IMR-90 (cell line): ENCODE data around the gene GPBAR1. TPM values are rescaled to one million over a fixed set of nuclear protein-coding genes. Genes with fewer than 3 reads are reported as not detected.

ENCODE experiments used
- ATAC-seq: fragments of 200-7000 bp; cut with Tn5 transposase; 2 replicates; pipeline ENCODE4 v1.9.1; 2020; ENCODE audit warnings: low read depth, mild to moderate bottlenecking, moderate library complexity
- BruUV-seq: library from RNA; stranded (reverse); fragments of 400-500 nt; replicated peaks from 2 replicates; lab custom pipeline; 2021; lab: Mats Ljungman, UMichigan
- CTCF ChIA-PET: fragments of 300-600 bp; formaldehyde crosslinking; extraction: SDS; loops from one replicate; lab custom pipeline; 2021; ENCODE audit warnings: antibody characterized with exemption; lab: Yijun Ruan, JAX
- POLR2A ChIA-PET: fragments of 300-600 bp; sonication (Branson Sonifier 250); formaldehyde crosslinking; loops from one replicate; lab custom pipeline; 2022; ENCODE audit warnings: antibody characterized with exemption; ENCODE audit not compliant: unreplicated experiment; lab: Charles Lee
- DNase-seq: peaks from one replicate; pipeline ENCODE4 v3.0.0; 2013
- H2AFZ ChIP-seq: replicated peaks from 2 replicates; pipeline ENCODE3; 2013; ENCODE audit warnings: low read length, mild to moderate bottlenecking; ENCODE audit not compliant: poor library complexity
- H2AK5ac ChIP-seq: 2 replicates; pipeline ENCODE4 v1.6.1; 2013; ENCODE audit warnings: low read depth, low read length, inconsistent platforms
- H2AK9ac ChIP-seq: replicated peaks from 2 replicates; pipeline ENCODE3; 2013; ENCODE audit warnings: mild to moderate bottlenecking, low read depth, low read length, moderate library complexity; ENCODE audit not compliant: poor library complexity
- H2BK120ac ChIP-seq: 2 replicates; pipeline ENCODE4 v1.6.1; 2013; ENCODE audit warnings: low read depth, low read length, inconsistent platforms
- H2BK15ac ChIP-seq: 3 replicates; pipeline ENCODE4 v1.6.1; 2013; ENCODE audit warnings: low read depth, low read length, inconsistent platforms
- H2BK20ac ChIP-seq: 2 replicates; pipeline ENCODE4 v1.6.1; 2013; ENCODE audit warnings: low read depth, mild to moderate bottlenecking, inconsistent platforms, low read length, moderate library complexity
- H2BK5ac ChIP-seq: 2 replicates; pipeline ENCODE4 v1.6.1; 2013; ENCODE audit warnings: mild to moderate bottlenecking, low read depth, low read length, inconsistent platforms; ENCODE audit not compliant: poor library complexity, severe bottlenecking
- H3K14ac ChIP-seq: replicated peaks from 2 replicates; pipeline ENCODE4 v1.6.1; 2013; ENCODE audit warnings: low read depth, low read length, inconsistent platforms
- H3K18ac ChIP-seq: 2 replicates; pipeline ENCODE4 v1.6.1; 2013; ENCODE audit warnings: low read depth, low read length, control low read depth
- H3K23ac ChIP-seq: 2 replicates; pipeline ENCODE4 v1.6.1; 2013; ENCODE audit warnings: low read depth, low read length, inconsistent platforms
- H3K27ac ChIP-seq: 2 replicates; pipeline ENCODE4 v1.5.1; 2013; ENCODE audit warnings: mild to moderate bottlenecking, control low read depth, low read length; ENCODE audit not compliant: insufficient read depth
- H3K27me3 ChIP-seq: 2 replicates; pipeline ENCODE4 v1.6.1; 2013; ENCODE audit warnings: low read length; ENCODE audit not compliant: control insufficient read depth, insufficient read depth
- H3K36me3 ChIP-seq: 2 replicates; pipeline ENCODE4 v1.6.1; 2013; ENCODE audit warnings: low read length, mixed read lengths; ENCODE audit not compliant: control insufficient read depth, insufficient read depth
- H3K4ac ChIP-seq: 2 replicates; pipeline ENCODE4 v1.6.1; 2013; ENCODE audit warnings: low read depth, low read length, inconsistent platforms
- H3K4me1 ChIP-seq: 2 replicates; pipeline ENCODE4 v1.6.1; 2013; ENCODE audit warnings: low read length, mixed read lengths; ENCODE audit not compliant: control insufficient read depth, insufficient read depth
- H3K4me2 ChIP-seq: 2 replicates; pipeline ENCODE4 v1.6.1; 2013; ENCODE audit warnings: low read depth, mild to moderate bottlenecking, control low read depth, low read length, moderate library complexity
- H3K4me3 ChIP-seq: 2 replicates; pipeline ENCODE4 v1.5.1; 2013; ENCODE audit warnings: low read depth, mild to moderate bottlenecking, control low read depth, low read length, moderate library complexity; ENCODE audit not compliant: insufficient read depth
- H3K56ac ChIP-seq: 2 replicates; pipeline ENCODE4 v1.6.1; 2013; ENCODE audit warnings: low read length, inconsistent platforms; ENCODE audit not compliant: insufficient read depth; ENCODE audit errors: extremely low read depth
- H3K79me1 ChIP-seq, 2 experiments: 2 replicates each; pipeline ENCODE4 v1.6.1; 2013; ENCODE audit warnings: low read length in 2 of 2, inconsistent platforms in 1 of 2, low read depth in 1 of 2
- H3K9ac ChIP-seq: 2 replicates; pipeline ENCODE4 v1.6.1; 2013; ENCODE audit warnings: low read depth, low read length, control low read depth
- H3K9me1 ChIP-seq: 2 replicates; pipeline ENCODE4 v1.6.1; 2013; ENCODE audit warnings: low read length, inconsistent platforms; ENCODE audit not compliant: insufficient read depth
- H3K9me3 ChIP-seq: 2 replicates; pipeline ENCODE4 v1.6.1; 2013; ENCODE audit warnings: low read length; ENCODE audit not compliant: control insufficient read depth, insufficient read depth
- H4K20me1 ChIP-seq: 2 replicates; pipeline ENCODE4 v1.6.1; 2013; ENCODE audit warnings: low read length, inconsistent platforms; ENCODE audit not compliant: insufficient read depth
- H4K5ac ChIP-seq: 2 replicates; pipeline ENCODE4 v1.6.1; 2013; ENCODE audit warnings: mild to moderate bottlenecking, low read depth, low read length, control low read depth
- H4K8ac ChIP-seq, 2 experiments: 2 replicates each; pipeline ENCODE4 v1.6.1; 2013; ENCODE audit warnings: low read depth in 2 of 2, low read length in 2 of 2, control low read depth in 1 of 2, inconsistent platforms in 1 of 2
- H4K91ac ChIP-seq: 2 replicates; pipeline ENCODE4 v1.6.1; 2013; ENCODE audit warnings: low read depth, low read length, inconsistent platforms; ENCODE audit not compliant: insufficient read depth
- BHLHE40 ChIP-seq: fragments of 150-350 bp; IDR thresholded peaks from 2 replicates; pipeline ENCODE4 v1.6.1; 2016; ENCODE audit warnings: mild to moderate bottlenecking, low read depth, low read length
- CEBPB ChIP-seq: IDR thresholded peaks from 2 replicates; pipeline ENCODE4 v1.6.1; 2012; ENCODE audit warnings: low read depth, low read length, improper control_type of control experiment
- RAD21 ChIP-seq: IDR thresholded peaks from 2 replicates; pipeline ENCODE4 v1.6.1; 2012; ENCODE audit warnings: low read length, improper control_type of control experiment
- RCOR1 ChIP-seq: IDR thresholded peaks from 2 replicates; pipeline ENCODE4 v1.6.1; 2012; ENCODE audit warnings: mild to moderate bottlenecking, low read length, improper control_type of control experiment; ENCODE audit not compliant: insufficient replicate concordance
- RFX5 ChIP-seq: IDR thresholded peaks from 2 replicates; pipeline ENCODE4 v1.8.0; 2012; ENCODE audit warnings: low read depth, mild to moderate bottlenecking, low read length, moderate library complexity
- SMC3 ChIP-seq: fragments of 150-350 bp; IDR thresholded peaks from 2 replicates; pipeline ENCODE4 v1.6.1; 2016; ENCODE audit warnings: low read depth, mild to moderate bottlenecking, antibody characterized with exemption, low read length, moderate library complexity
- WGBS, 2 experiments: methylation state at CpG; one replicate each; pipeline versions ENCODE4 v1.1.5 to v1.1.7; 2013; ENCODE audit warnings: missing lambda C conversion rate in 2 of 2; ENCODE audit not compliant: insufficient read length in 1 of 2; ENCODE audit errors: extremely low coverage in 2 of 2; 5-methylcytosine and 5-hydroxymethylcytosine counted together
- dilution Hi-C: fragments of 300-500 bp; cut with HindIII; formaldehyde crosslinking; loops from one replicate; pipeline ENCODE4 v1.14.3; 2018; ENCODE audit warnings: low sequenced_read_pairs; ENCODE audit not compliant: unreplicated experiment
- in situ Hi-C: fragments of 300-500 bp; cut with MboI; formaldehyde crosslinking; loops from 3 replicates; pipeline ENCODE4 v1.14.3; 2019; ENCODE audit warnings: low sequenced_read_pairs, inconsistent platforms, mixed read lengths
- intact Hi-C: fragments of 100-400 bp; cut with micrococcal nuclease; formaldehyde crosslinking; loops from 2 replicates; pipeline ENCODE4 v1.10.0; 2022
- polyA plus RNA-seq, 3 experiments: library from polyadenylated mRNA; depleted of rRNA; stranded (reverse); fragments of >200 nt; gene quantifications; 2 replicates each; pipeline ENCODE4 v1.2.3, GENCODE V29; 2012; ENCODE audit warnings: low replicate concordance in 1 of 3
- total RNA-seq: library from RNA; depleted of rRNA; stranded (reverse); fragments of >200 nt; gene quantifications from 2 replicates; pipeline ENCODE4 v1.2.3, GENCODE V29; 2012
- TF ChIP-seq, protein P1 (sequence below): fragments of 150-350 bp; IDR thresholded peaks from 2 replicates; pipeline ENCODE4 v1.6.1; 2016; ENCODE audit warnings: low read depth, mild to moderate bottlenecking, low read length, moderate library complexity, borderline replicate concordance
- TF ChIP-seq, protein P2 (sequence below): conservative IDR thresholded peaks from 2 replicates; pipeline ENCODE4 v1.5.1; 2012; ENCODE audit warnings: mild to moderate bottlenecking, low read depth, low read length, improper control_type of control experiment

Gene GPBAR1
- total and polyA plus RNA-seq, 2 of the 4 experiments (the other 2 are of a cell fraction): under 0.01 to 0.21 TPM

DNA sequence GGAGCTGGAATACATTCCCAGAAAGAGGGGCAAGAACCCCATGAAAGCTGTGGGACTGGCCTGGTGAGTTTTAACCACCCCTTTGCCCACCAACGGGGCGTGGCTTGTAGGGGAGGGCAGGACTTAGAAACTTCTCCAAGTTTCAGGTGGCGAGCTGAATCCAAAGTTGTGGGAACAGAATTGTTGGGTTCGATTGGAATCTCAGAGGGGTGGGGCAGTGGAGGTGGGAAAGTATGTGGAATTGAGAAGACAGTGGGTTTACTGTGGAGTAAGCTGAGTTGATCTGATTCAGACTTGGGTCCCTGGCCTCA, 10.6 kb downstream of the GPBAR1 start:
- ATAC-seq (no peak), DNase-seq (no peak)
- Histone ChIP-seq H3K36me3 (peaks cover 40% of the 10 kb centered on the region), H2BK120ac (no peak overlapping the region), H2AK5ac (no peak overlapping the region), H2BK5ac (no peak overlapping the region), H3K9ac (peak overlapping the region; percentile 73; the same call in 1 of the 2 replicates), H4K5ac (no peak overlapping the region), H2BK20ac (no peak overlapping the region), H4K91ac (no peak overlapping the region), H2AFZ (no peak overlapping the region), H3K9me3 (no peaks in the 10 kb centered on the region), H3K4ac (no peak overlapping the region), H3K27me3 (no peaks in the 10 kb centered on the region), H2AK9ac (no peak overlapping the region), H2BK15ac (no peak overlapping the region), H3K79me1 (peaks cover 23 to 61% of the 10 kb centered on the region in 2 experiments), H3K56ac (no peak overlapping the region), H3K4me2 (peak overlapping the region; percentile 90; the same call in 1 of the 2 replicates), H3K4me3 (peak overlapping the region; percentile 72; the same call in 1 of the 2 replicates), H3K18ac (no peak overlapping the region), H4K8ac (no peak overlapping the region), H3K23ac (0 out of 2 replicates have a peak overlapping the region, but pooled peaks have one; percentile 33), H4K20me1 (peaks cover 9% of the 10 kb centered on the region; the same call in 1 of the 2 replicates), H3K4me1 (peaks cover 10% of the 10 kb centered on the region), H3K27ac (no peak overlapping the region; the same call in 1 of the 2 replicates), H3K14ac (no peak overlapping the region), H3K9me1 (0 out of 2 replicates have a peak, but pooled peaks cover 3% of the 10 kb centered on the region)
- intact Hi-C loops: loop anchor here (10.0 kb wide), 1 partner anchor 293 kb away; the partner anchor contains the start of genes CNOT9 and USP37
- in situ Hi-C loops: loop anchor here (10.0 kb wide), 1 partner anchor 123 kb away; the partner anchor contains the start of gene CTDSP1
- no peak for TF ChIP-seq RCOR1
- TF ChIP-seq BHLHE40: no peak
- TF ChIP-seq, protein P1, sequence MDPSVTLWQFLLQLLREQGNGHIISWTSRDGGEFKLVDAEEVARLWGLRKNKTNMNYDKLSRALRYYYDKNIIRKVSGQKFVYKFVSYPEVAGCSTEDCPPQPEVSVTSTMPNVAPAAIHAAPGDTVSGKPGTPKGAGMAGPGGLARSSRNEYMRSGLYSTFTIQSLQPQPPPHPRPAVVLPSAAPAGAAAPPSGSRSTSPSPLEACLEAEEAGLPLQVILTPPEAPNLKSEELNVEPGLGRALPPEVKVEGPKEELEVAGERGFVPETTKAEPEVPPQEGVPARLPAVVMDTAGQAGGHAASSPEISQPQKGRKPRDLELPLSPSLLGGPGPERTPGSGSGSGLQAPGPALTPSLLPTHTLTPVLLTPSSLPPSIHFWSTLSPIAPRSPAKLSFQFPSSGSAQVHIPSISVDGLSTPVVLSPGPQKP: no peak
- TF ChIP-seq RFX5: no peak
- TF ChIP-seq, protein P2, sequence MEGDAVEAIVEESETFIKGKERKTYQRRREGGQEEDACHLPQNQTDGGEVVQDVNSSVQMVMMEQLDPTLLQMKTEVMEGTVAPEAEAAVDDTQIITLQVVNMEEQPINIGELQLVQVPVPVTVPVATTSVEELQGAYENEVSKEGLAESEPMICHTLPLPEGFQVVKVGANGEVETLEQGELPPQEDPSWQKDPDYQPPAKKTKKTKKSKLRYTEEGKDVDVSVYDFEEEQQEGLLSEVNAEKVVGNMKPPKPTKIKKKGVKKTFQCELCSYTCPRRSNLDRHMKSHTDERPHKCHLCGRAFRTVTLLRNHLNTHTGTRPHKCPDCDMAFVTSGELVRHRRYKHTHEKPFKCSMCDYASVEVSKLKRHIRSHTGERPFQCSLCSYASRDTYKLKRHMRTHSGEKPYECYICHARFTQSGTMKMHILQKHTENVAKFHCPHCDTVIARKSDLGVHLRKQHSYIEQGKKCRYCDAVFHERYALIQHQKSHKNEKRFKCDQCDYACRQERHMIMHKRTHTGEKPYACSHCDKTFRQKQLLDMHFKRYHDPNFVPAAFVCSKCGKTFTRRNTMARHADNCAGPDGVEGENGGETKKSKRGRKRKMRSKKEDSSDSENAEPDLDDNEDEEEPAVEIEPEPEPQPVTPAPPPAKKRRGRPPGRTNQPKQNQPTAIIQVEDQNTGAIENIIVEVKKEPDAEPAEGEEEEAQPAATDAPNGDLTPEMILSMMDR: no peak
- no peak for TF ChIP-seq RAD21
- TF ChIP-seq CEBPB: no peak
- no peak for TF ChIP-seq SMC3
- WGBS, 2 experiments: 60% methylated on average over 1 of the region's 4 CpGs; no CpG with 5 or more reads in 1 of the 2 experiments
- ChIA-PET CTCF (interaction anchor here (1.3 to 3.9 kb wide), 3 partner anchors 13 to 26 kb away, joined by 3 to 24 read pairs (median 4); partner anchors contain the start of gene TMBIM1), POLR2A (no interaction called here)
- BruUV-seq: no TSS peak
- dilution Hi-C loops: no loop called here
